H1 (cell line): Measurements from ENCODE around the gene RILPL2. TPM values are rescaled to one million over a fixed set of nuclear protein-coding genes. Genes with fewer than 3 reads are reported as not detected.
"Not testable (repeated sequence)": the region's sequence is repeated elsewhere in the genome, so short reads cannot be mapped to it uniquely, and the experiment has no call there.

Source experiments
- CTCF ChIA-PET: fragments of 300-600 bp; sonication (Branson Sonifier 250); formaldehyde crosslinking; loops from one replicate; lab custom pipeline; 2021; ENCODE audit not compliant: partially characterized antibody; lab: Charles Lee
- POLR2A ChIA-PET: fragments of 300-600 bp; sonication (Branson Sonifier 250); formaldehyde crosslinking; loops from one replicate; lab custom pipeline; 2021; ENCODE audit warnings: inconsistent platforms; ENCODE audit not compliant: partially characterized antibody; lab: Charles Lee
- DNase-seq, 2 experiments: peaks; one replicate each; pipeline versions ENCODE4 v3.0.0 to v3.0.0-alpha.2; 2010 to 2022; ENCODE audit warnings: low spot score in 2 of 2, low read depth in 1 of 2, mixed read lengths in 1 of 2
- FAIRE-seq: peaks from 2 replicates; lab custom pipeline; 2011; peaks lifted over from hg19 to GRCh38; lab: Jason Lieb, UNC
- H2AFZ ChIP-seq: 2 replicates; pipeline ENCODE4 v1.8.1; 2012; ENCODE audit warnings: low read length, inconsistent platforms
- H2AK5ac ChIP-seq: 2 replicates; pipeline ENCODE4 v1.6.1; 2013; ENCODE audit warnings: low read depth, low read length
- H2BK120ac ChIP-seq: replicated peaks from 2 replicates; pipeline ENCODE3; 2013; ENCODE audit warnings: low read depth, low read length, inconsistent platforms
- H2BK12ac ChIP-seq: 2 replicates; pipeline ENCODE4 v1.6.1; 2013; ENCODE audit warnings: low read depth, low read length
- H2BK15ac ChIP-seq: 2 replicates; pipeline ENCODE4 v1.6.1; 2013; ENCODE audit warnings: low read length
- H2BK20ac ChIP-seq: 2 replicates; pipeline ENCODE4 v1.6.1; 2013; ENCODE audit warnings: low read length
- H2BK5ac ChIP-seq: 2 replicates; pipeline ENCODE4 v1.6.1; 2013; ENCODE audit warnings: low read depth, low read length
- H3K14ac ChIP-seq: 2 replicates; pipeline ENCODE4 v1.6.1; 2013; ENCODE audit warnings: inconsistent platforms; ENCODE audit not compliant: insufficient read length
- H3K18ac ChIP-seq: 2 replicates; pipeline ENCODE4 v1.6.1; 2013; ENCODE audit warnings: low read length; ENCODE audit errors: extremely low read depth
- H3K23ac ChIP-seq: 2 replicates; pipeline ENCODE4 v1.6.1; 2013; ENCODE audit warnings: inconsistent platforms; ENCODE audit not compliant: insufficient read length
- H3K23me2 ChIP-seq: 2 replicates; pipeline ENCODE4 v1.6.1; 2013; ENCODE audit warnings: low read depth, low read length
- H3K27ac ChIP-seq: 2 replicates; pipeline ENCODE4 v1.6.1; 2011; ENCODE audit warnings: low read depth, low read length, inconsistent platforms
- H3K27me3 ChIP-seq, 4 experiments: replicated peaks in 1 of 4; 1 replicate in 1 of 4; 2 replicates in 3 of 4; pipeline versions ENCODE4 v1.6.1 to v1.8.1; 2011 to 2013; ENCODE audit warnings: low read length in 3 of 4, mild to moderate bottlenecking in 3 of 4, inconsistent platforms in 2 of 4, mixed read lengths in 2 of 4, moderate library complexity in 1 of 4; ENCODE audit not compliant: control insufficient read depth in 3 of 4, insufficient read depth in 3 of 4; ENCODE audit errors: extremely low read depth in 1 of 4
- H3K36me3 ChIP-seq, 4 experiments: 2 replicates each; pipeline versions ENCODE4 v1.6.1 to v1.8.1; 2011 to 2013; ENCODE audit warnings: mild to moderate bottlenecking in 4 of 4, low read length in 3 of 4, moderate library complexity in 2 of 4, control low read depth in 1 of 4, inconsistent platforms in 1 of 4; ENCODE audit not compliant: insufficient read depth in 4 of 4, control insufficient read depth in 2 of 4
- H3K4ac ChIP-seq: replicated peaks from 2 replicates; pipeline ENCODE3; 2013; ENCODE audit warnings: low read length, low read depth, mixed read lengths, inconsistent platforms; ENCODE audit not compliant: insufficient read length
- H3K4me1 ChIP-seq, 4 experiments: replicated peaks in 1 of 4; 1 replicate in 1 of 4; 2 replicates in 3 of 4; pipeline versions ENCODE4 v1.6.1 to v1.8.1; 2011 to 2013; ENCODE audit warnings: low read length in 3 of 4, inconsistent platforms in 2 of 4, mixed read lengths in 1 of 4; ENCODE audit not compliant: insufficient read depth in 4 of 4, control insufficient read depth in 3 of 4
- H3K4me2 ChIP-seq, 2 experiments: 2 replicates each; pipeline versions ENCODE4 v1.6.1 to v1.8.1; 2011 to 2013; ENCODE audit warnings: low read depth in 2 of 2, low read length in 2 of 2, control low read depth in 1 of 2, inconsistent platforms in 1 of 2, mild to moderate bottlenecking in 1 of 2; ENCODE audit not compliant: insufficient read depth in 1 of 2
- H3K4me3 ChIP-seq, 4 experiments: fragments of 200-600, 300-600 bp in 1 of 4; sonication (generic), shearing (Covaris generic), sonication (Bioruptor Twin) in 1 of 4; 2 replicates each; pipeline versions ENCODE4 v1.5.1 to v1.8.1; 2011 to 2016; ENCODE audit warnings: low read length in 4 of 4, low read depth in 3 of 4, control low read depth in 2 of 4, inconsistent platforms in 2 of 4, mild to moderate bottlenecking in 2 of 4, mixed read lengths in 1 of 4, moderate library complexity in 1 of 4; ENCODE audit not compliant: insufficient read depth in 2 of 4; ENCODE audit errors: extremely low read depth in 1 of 4
- H3K56ac ChIP-seq: replicated peaks from 2 replicates; pipeline ENCODE3; 2013; ENCODE audit warnings: low read depth, mild to moderate bottlenecking, mixed read lengths, low read length, inconsistent platforms; ENCODE audit not compliant: insufficient read length
- H3K79me1 ChIP-seq: 2 replicates; pipeline ENCODE4 v1.6.1; 2013; ENCODE audit warnings: low read depth, low read length, control low read depth
- H3K79me2 ChIP-seq, 2 experiments: 2 replicates each; pipeline versions ENCODE4 v1.6.1 to v1.8.1; 2012 to 2013; ENCODE audit warnings: low read length in 2 of 2, mild to moderate bottlenecking in 2 of 2, inconsistent platforms in 1 of 2; ENCODE audit not compliant: insufficient read depth in 2 of 2, control insufficient read depth in 1 of 2
- H3K9ac ChIP-seq, 4 experiments: replicated peaks in 1 of 4; 1 replicate in 1 of 4; 2 replicates in 3 of 4; pipeline versions ENCODE4 v1.6.1 to v1.8.1; 2011 to 2013; ENCODE audit warnings: low read depth in 3 of 4, low read length in 3 of 4, control low read depth in 2 of 4, mild to moderate bottlenecking in 2 of 4, moderate library complexity in 2 of 4, inconsistent platforms in 1 of 4; ENCODE audit errors: extremely low read depth in 1 of 4
- H3K9me3 ChIP-seq, 2 experiments: 2 replicates each; pipeline versions ENCODE4 v1.6.1 to v1.8.1; 2012 to 2013; ENCODE audit warnings: mild to moderate bottlenecking in 2 of 2, moderate library complexity in 2 of 2, control low read depth in 1 of 2, inconsistent platforms in 1 of 2, low read depth in 1 of 2, low read length in 1 of 2, mixed read lengths in 1 of 2; ENCODE audit not compliant: insufficient read depth in 2 of 2
- H4K20me1 ChIP-seq, 2 experiments: replicated peaks in 1 of 2; 2 replicates each; pipeline versions ENCODE3 to v1.8.1; 2011 to 2013; ENCODE audit warnings: inconsistent platforms in 2 of 2, low read length in 2 of 2, mild to moderate bottlenecking in 1 of 2; ENCODE audit not compliant: insufficient read depth in 2 of 2, control insufficient read depth in 1 of 2
- H4K5ac ChIP-seq: 2 replicates; pipeline ENCODE4 v1.6.1; 2013; ENCODE audit warnings: low read length, low read depth, mixed read lengths, inconsistent platforms; ENCODE audit not compliant: insufficient read length
- H4K8ac ChIP-seq: 2 replicates; pipeline ENCODE4 v1.8.0; 2013; ENCODE audit warnings: mild to moderate bottlenecking, moderate library complexity, low read length, inconsistent platforms; ENCODE audit not compliant: insufficient read depth; ENCODE audit errors: extremely low read depth
- H4K91ac ChIP-seq: replicated peaks from 2 replicates; pipeline ENCODE3; 2013; ENCODE audit warnings: low read length, mixed read lengths, inconsistent platforms; ENCODE audit not compliant: insufficient read length
- WGBS, 2 experiments: shearing (Covaris generic) in 1 of 2; methylation state at CpG; one replicate each; pipeline versions ENCODE4 v1.1.6 to v1.1.7; 2013 to 2015; ENCODE audit warnings: low lambda C conversion rate in 2 of 2, mixed read lengths in 2 of 2, inconsistent platforms in 1 of 2, low coverage in 1 of 2, missing lambda C conversion rate in 1 of 2; ENCODE audit not compliant: insufficient replicate concordance in 2 of 2, insufficient coverage in 1 of 2, insufficient read length in 1 of 2; ENCODE audit errors: extremely low coverage in 1 of 2, missing lambda C conversion rate in 1 of 2; 5-methylcytosine and 5-hydroxymethylcytosine counted together
- polyA plus RNA-seq, 7 experiments: library from polyadenylated mRNA; depleted of rRNA in 3 of 7; stranded (reverse) in 5 of 7; unstranded in 2 of 7; fragments of >200 nt in 5 of 7; fragments of 200-250 nt in 2 of 7; gene quantifications; 1 replicate in 5 of 7; 2 replicates in 1 of 7; 4 replicates in 1 of 7; pipeline versions ENCODE4 v1.2.1 to v1.2.3, GENCODE V29; 2011 to 2013; ENCODE audit warnings: missing spikeins in 2 of 7, mixed read lengths in 2 of 7
- total RNA-seq: library from RNA; stranded (reverse); fragmentation: NEBNext Ultra II Directional; extraction: Animal tissue kit (Norgen Biotek cat#: 25700); gene quantifications from 2 replicates; pipeline ENCODE4 v1.2.1, GENCODE V29; 2021

RILPL2 gene
- total and polyA plus RNA-seq, 2 of the 8 experiments (the other 6 are each of a cell fraction or from before 2014, with no cell fraction given): 0.77 to 1.4 TPM

GRCh38 chr12:123407269-123407668, 29.2 kb downstream of the RILPL2 start:
- H3K23me2 ChIP-seq, H3K79me2 ChIP-seq, H2BK5ac ChIP-seq, H2BK20ac ChIP-seq, H4K91ac ChIP-seq, H3K9ac ChIP-seq, H3K14ac ChIP-seq, H3K18ac ChIP-seq, FAIRE-seq, H3K79me1 ChIP-seq, H2BK12ac ChIP-seq, H3K23ac ChIP-seq, H3K4me2 ChIP-seq, H2BK15ac ChIP-seq, H2BK120ac ChIP-seq, H4K5ac ChIP-seq, H3K4me3 ChIP-seq, H2AK5ac ChIP-seq, H3K9me3 ChIP-seq, H3K56ac ChIP-seq, DNase-seq, H3K4ac ChIP-seq, H3K27ac ChIP-seq, H2AFZ ChIP-seq, H4K8ac ChIP-seq, H3K4me1 ChIP-seq: not testable (repeated sequence)
- H3K27me3 ChIP-seq: peaks cover 9 to 23% (median 22%) of the 10 kb centered on the region in 4 experiments
- ChIA-PET POLR2A (interaction anchor here (1.0 kb wide), 1 partner anchor 23 kb away, joined by 3 read pairs; the partner anchor contains the start of gene KMT5A), CTCF (interaction anchor here (0.7 to 1.6 kb wide), 3 partner anchors 10 to 551 kb away, joined by 3 to 5 read pairs (median 3); no protein-coding TSS in a partner anchor)
- peaks cover 17 to 18% of the 10 kb centered on the region in 2 experiments for H4K20me1 ChIP-seq
- WGBS, 2 experiments: 94% methylated on average over 10 of the region's 15 CpGs; no CpG with 5 or more reads in 1 of the 2 experiments
- H3K36me3 ChIP-seq: peaks cover 2 to 22% (median 10%) of the 10 kb centered on the region in 4 experiments; a peak in 7 of 8 replicates
